NCI-H2081 (cell line): Measurements from ENCODE around the gene NPTX1.
A peak's percentile ranks its signal among the peaks of the same experiment; 100 is the strongest.

Experiments used
- DNase-seq, 2 experiments: peaks; one replicate each; lab custom pipeline; 2025; lab: John Stamatoyannopoulos, UW

Gene NPTX1

DNA sequence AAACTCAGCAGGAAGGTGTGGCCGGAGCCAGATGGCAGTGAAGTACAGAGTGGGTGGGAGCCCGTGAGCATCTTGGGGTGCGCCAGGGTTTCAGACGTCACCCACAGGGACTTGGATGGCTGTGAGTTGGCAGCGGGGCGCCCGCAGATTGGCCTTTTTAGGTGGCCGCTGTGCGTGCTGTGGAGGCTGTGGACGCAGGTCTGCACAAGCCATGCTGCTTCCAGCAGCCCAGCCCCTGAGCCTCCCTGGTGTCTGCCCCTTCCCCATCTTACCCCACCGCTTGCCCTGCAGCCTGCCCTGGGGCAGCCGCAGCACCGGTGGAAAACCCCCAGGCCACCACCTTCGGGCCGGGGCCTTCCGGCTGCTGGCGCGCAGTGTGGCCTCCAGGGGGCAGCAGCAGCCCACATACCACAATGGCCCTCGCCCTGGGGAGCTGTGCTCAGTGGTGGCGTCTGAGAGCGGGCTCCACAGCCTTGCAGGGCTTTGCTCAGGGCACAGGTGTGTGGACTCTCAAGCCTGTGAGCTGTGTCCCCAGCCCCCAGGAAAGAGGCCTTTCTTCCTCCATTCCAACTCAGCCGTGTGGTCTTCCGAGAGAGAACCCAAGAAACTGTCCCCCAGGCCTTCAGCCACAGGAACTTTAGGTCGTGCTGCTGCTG, 49.6 kb downstream of the NPTX1 start:
- DNase-seq, result peak; percentile 70 to 78

DNA sequence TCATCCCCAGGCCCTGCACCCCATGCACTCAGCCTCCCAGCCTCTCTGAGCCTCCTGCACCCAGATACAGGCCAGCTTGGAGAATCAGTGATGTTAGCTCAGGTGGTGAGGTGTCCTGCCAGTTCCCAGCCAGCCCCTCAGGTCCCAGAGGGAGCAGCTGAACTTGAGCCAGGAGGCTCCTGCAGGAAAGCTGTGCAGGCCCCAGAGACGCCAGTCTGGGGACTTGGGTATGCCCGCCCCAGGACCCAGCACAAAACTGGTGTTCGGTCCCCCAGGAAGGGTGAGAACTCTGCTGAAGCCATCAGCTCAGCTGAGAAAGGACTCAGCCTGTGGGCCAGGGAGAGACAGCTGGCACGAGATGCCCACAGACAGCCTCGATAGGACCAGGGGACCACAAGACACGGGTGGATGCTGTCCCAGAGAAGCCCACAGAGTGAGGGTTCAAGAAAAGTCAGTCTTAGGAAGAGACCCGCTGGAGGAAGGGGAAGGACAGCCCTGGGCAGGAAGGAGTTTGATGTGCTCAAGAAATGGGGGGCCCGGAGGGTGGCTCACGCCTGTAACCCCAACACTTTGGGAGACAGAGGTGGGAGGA, 50.5 kb downstream of the NPTX1 start:
- no peak for DNase-seq

DNA sequence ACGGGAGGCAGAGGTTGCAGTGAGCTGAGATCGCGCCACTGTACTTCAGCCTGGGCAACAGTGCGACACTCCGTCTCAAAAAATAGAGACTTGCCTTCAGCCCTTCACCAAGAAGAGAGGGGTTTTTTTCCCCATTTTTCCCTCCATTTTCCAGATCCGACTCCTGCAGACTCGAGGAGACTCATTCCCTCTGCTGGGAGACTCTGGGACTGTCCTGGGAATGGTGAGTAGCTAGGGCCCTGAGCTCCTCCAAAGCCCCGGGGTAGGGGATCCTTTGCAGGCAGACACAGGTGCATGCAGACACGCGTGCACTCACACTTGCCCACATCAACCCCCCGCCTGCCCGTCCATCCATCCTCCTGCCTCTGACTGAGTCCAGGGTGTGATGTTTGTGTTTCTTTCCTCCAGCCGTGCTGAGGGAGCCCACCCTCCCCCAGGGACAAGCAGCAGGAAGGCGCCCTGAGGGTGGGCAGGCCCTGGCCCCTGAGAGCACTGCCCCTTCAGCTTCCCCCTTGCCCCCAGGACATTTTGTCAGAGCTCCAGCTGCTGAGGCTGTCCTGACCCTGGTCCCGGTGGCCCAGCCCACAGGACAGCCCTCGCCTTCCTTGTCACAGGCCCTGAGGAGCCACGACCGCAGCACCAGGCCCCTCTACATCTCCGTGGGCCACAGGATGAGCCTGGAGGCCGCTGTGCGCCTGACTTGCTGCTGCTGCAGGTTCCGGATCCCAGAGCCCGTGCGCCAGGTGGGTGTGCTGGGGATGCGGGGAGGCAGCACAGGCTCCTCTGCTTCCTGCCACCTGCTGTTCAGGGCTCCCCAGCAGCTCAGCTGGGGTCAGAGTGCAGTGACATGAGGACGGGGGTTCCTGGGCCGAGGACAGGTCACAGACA, 51.3 kb downstream of the NPTX1 start:
- no peak for DNase-seq

DNA sequence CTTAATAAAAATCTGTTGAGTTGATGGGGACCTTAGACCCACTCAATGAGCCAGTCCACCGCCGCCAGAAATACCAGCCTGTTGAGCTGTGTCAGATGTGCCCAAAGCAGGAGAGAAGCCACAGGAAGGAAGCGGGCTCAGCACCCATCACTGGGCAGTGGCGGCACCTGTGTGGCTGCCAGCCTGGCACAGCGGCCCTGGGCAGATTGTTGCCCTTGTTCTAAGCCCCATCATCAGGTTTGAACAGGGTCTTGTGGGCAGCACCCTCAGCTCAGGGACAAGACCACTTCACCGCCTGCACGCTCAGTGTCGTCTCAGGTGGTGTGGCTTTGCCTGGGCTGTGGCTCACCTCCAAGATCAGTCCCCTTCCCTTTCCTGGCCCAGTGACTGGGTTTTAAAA, 52.1 kb downstream of the NPTX1 start:
- no peak for DNase-seq

DNA sequence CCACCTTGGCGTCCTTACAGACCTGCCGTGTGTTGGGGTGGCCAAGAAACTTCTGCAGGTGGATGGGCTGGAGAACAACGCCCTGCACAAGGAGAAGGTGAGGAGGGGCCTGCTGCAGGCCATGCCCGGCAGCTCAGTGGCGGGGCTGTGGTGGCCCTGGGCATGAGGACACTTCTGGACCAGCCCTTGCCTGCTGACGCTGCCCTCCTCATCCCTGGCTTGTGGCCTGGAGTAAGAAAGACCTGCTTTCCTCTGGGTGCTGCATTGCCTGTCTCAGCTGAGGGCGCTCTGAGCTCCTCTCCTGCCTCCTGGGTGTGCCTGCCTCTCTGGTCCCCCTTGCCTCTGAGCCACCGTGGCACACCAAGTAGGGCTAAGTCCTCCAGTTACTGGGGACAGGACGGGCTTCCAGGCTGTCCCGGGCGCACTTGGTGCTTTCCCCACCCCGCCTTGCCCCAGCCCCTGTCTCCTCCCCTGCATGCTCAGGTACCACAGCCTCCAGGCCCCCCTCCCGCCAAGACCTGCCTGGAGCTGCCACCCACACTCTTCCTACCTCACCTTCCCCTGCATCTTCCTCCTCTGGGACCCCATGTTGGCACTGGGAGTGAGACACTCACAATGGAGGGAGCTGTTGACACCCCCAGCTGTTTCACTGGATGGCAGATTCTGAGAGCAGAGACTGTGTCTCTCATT, 52.7 kb downstream of the NPTX1 start:
- DNase-seq, result no peak

DNA sequence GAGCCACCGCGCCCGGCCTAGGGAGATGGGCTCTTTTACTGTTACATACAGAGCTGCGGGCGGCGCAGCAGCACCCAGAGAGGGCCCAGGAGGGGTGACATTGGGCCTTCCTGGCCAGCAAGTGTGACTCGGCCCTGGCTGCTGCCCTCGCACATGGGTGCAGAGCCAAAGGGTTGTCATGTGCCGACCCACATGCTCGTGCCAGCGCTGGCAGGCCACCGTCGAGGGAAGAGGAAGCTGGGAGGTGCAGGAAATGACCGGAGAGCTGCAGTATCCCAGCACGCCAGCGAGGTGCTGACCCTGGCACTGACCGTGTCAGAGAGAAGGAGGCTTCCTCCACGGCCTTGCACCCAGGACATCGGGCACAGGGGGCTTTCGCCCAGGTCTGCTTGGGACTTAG, 53.4 kb downstream of the NPTX1 start:
- no peak for DNase-seq

DNA sequence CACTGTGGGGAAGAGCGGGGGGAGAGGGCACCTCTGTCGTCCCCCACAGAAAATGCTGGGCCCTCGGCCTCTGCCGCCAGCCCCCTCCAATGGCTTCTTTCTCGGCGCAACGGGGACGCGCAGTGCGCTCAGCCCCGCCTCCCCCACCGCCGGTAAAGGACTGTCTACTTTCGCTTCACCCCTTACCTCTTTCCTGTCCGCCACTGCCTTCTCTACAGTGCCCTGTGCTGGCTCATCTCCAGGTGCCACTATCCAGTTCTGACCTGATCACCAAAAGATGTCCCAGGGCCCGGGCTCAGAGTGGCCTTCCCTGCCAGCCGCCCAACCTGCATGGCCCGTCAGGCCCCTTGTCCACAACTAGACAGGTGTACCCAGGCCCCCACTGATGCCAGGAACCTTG, 54.1 kb downstream of the NPTX1 start:
- no peak for DNase-seq

DNA sequence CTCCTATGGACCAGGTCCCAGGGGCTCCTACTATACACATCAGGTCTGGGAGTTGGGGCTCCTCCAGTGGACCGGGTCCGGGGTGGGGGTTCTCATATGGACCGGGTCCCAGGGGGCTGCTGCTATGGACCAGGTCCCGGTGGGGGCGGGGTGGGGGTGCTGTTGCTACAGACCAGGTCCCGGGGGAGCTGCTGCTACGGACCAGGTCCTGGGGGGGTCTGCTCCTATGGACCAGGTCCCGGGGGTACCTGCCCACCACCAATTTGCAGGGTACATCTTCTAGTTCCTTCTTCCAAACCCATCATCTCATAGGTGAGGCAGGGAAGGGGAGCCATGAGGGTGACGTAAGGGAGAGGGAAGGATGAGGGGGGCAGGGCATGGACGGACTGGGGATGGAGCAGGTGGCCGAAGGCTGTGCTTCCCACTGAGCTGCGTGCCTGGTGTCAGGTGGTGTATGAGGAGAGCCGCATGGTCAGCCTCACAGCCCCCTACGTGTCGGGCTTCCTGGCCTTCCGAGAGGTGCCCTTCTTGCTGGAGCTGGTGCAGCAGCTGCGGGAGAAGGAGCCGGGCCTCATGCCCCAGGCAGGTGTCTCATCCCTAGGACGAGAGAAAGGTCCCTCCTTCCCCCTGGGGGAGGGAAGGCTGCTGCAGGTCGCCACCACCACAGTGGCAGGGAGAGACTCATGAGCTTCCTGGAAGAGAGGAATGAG, 54.9 kb downstream of the NPTX1 start:
- DNase-seq, result peak in 1 of 2 experiments; percentile 23

DNA sequence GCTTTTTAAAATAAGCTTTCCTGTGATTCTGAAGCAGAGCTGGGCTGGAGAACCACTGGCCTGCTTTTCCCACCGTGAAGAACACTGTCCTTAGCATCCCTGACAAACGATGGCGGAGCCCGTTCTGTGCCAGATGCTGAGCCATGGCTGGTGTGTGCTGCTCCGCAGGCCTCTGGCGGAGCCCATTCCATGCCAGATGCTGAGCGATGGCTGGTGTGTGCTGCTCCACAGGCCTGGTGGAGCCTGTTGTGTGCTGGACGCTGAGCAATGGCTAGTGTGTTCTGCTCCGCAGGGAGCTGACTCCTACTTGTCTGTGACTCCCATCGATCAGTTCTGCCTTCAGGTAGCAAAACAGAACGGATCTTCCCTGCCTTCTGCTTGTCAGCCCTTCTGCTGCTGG, 57.2 kb downstream of the NPTX1 start:
- peak in 1 of 2 experiments; percentile 20 for DNase-seq

DNA sequence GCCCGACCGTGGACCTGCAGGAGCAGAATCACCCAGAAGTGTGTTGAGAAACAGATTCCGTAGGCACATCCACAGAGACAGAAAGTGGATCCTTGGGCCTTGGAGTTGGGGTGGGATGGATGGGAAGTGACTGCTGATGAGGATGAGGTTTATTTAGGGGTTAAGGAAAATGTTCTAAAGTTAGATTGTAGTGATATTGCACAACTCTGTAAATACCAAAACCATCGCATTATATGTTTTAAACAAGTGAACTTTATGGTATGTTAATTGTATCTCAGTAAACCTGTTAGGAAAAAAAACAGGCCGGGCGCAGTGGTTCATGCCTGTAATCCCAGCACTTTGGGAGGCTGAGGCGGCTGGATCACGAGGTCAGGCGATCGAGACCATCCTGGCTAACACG, 57.8 kb downstream of the NPTX1 start:
- no peak for DNase-seq
